GM12878 (cell line): ENCODE data around the gene HSPBP1. TPM values are rescaled to one million over a fixed set of nuclear protein-coding genes. Genes with fewer than 3 reads are reported as not detected.
A peak's percentile ranks its signal among the peaks of the same experiment; 100 is the strongest.

ENCODE experiments used
- CREB1 ChIP-seq: IDR thresholded peaks from 2 replicates; pipeline ENCODE4 v1.6.1; 2012; ENCODE audit warnings: low read depth, mild to moderate bottlenecking, inconsistent platforms
- EED ChIP-seq: sonication (generic); IDR thresholded peaks from 2 replicates; pipeline ENCODE4 v1.6.1; 2016; ENCODE audit warnings: antibody characterized with exemption, low read depth
- EP300 ChIP-seq, 2 experiments: fragments of 150-350 bp in 1 of 2; IDR thresholded peaks; 2 replicates each; pipeline ENCODE4 v1.6.1; 2011 to 2012; ENCODE audit warnings: low read depth in 2 of 2, low read length in 2 of 2, borderline replicate concordance in 1 of 2, improper control_type of control experiment in 1 of 2, inconsistent platforms in 1 of 2; ENCODE audit not compliant: control insufficient read depth in 1 of 2
- polyA plus RNA-seq, 11 experiments: library from polyadenylated mRNA; depleted of rRNA in 4 of 11; unstranded in 6 of 11; stranded (reverse) in 5 of 11; fragments of >200 nt; fragmentation: Nextera tagmentation in 4 of 11; fragmentation: Illumina TruSeq in 1 of 11; extraction: Ambion mirVana in 4 of 11; extraction: Trizol in 1 of 11; gene quantifications; 1 replicate in 1 of 11; 2 replicates in 10 of 11; pipeline versions ENCODE4 v1.2.1 to v1.2.3, GENCODE V29; 2011 to 2016; ENCODE audit warnings: inconsistent platforms in 2 of 11, missing spikeins in 2 of 11, low read depth in 1 of 11
- total RNA-seq, 4 experiments: library from RNA; depleted of rRNA in 3 of 4; stranded (reverse); fragments of >200 nt in 3 of 4; fragmentation: Illumina TruSeq in 1 of 4; extraction: Trizol in 1 of 4; gene quantifications; 2 replicates each; pipeline versions ENCODE4 v1.2.1 to v1.2.3, GENCODE V29; 2013 to 2021
- TF ChIP-seq, protein P1 (sequence below), 3 experiments: IDR thresholded peaks in 2 of 3; conservative IDR thresholded peaks in 1 of 3; 2 replicates each; pipeline ENCODE4 v1.5.1; 2011; ENCODE audit warnings: low read depth in 3 of 3, low read length in 3 of 3, mild to moderate bottlenecking in 3 of 3, control low read depth in 2 of 3, moderate library complexity in 2 of 3, inconsistent platforms in 1 of 3, mixed read lengths in 1 of 3; ENCODE audit not compliant: control insufficient read depth in 2 of 3, insufficient read depth in 1 of 3; ENCODE audit errors: extremely low read depth in 1 of 3
- TF ChIP-seq, protein P2 (sequence below): IDR thresholded peaks from 2 replicates; pipeline ENCODE4 v1.6.1; 2011; ENCODE audit warnings: borderline replicate concordance, low read depth, mild to moderate bottlenecking, moderate library complexity, low read length; ENCODE audit not compliant: insufficient read depth, poor library complexity, severe bottlenecking

Gene HSPBP1
- total and polyA plus RNA-seq, 10 of the 15 experiments (the other 5 are each of a cell fraction or from before 2014, with no cell fraction given), result 0.18 to 83.3 (median 23.0) TPM

DNA sequence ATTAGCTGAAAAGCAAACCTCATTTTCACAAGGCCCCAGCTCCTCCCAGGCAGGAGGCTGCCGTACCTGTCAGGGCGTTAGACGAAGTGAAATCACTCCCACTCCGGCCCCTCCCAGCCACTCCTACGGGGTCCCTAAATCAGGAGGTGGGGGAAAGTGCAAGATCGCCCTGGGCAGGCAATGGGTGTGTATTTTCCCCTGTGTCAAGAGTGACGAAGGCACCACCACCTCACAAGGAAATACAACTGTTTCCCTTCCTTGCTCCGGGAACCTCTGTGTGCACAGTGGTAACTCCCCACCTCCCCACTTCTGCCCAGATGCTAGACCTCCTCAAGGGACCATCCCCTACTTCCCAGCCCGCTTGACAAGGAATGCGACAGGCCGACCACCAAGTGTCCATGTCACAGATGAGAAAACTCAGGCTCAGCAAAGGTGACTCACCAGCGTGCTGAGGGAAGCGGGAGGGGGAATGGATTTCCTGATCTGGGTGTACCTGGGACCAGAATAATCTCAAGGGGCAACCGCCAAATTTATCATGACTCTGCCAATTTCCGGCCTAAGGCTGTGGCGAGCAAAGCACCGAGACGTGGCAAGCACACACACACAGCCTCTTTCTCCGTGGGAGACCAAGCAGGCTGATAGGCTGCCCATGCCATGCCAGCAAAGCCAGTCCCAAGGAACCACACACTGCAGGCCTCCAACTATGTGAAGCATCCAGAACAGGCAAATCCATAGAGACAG, 28.4 kb downstream of the HSPBP1 start (continued):
- TF ChIP-seq, protein P1, sequence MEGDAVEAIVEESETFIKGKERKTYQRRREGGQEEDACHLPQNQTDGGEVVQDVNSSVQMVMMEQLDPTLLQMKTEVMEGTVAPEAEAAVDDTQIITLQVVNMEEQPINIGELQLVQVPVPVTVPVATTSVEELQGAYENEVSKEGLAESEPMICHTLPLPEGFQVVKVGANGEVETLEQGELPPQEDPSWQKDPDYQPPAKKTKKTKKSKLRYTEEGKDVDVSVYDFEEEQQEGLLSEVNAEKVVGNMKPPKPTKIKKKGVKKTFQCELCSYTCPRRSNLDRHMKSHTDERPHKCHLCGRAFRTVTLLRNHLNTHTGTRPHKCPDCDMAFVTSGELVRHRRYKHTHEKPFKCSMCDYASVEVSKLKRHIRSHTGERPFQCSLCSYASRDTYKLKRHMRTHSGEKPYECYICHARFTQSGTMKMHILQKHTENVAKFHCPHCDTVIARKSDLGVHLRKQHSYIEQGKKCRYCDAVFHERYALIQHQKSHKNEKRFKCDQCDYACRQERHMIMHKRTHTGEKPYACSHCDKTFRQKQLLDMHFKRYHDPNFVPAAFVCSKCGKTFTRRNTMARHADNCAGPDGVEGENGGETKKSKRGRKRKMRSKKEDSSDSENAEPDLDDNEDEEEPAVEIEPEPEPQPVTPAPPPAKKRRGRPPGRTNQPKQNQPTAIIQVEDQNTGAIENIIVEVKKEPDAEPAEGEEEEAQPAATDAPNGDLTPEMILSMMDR (IDR thresholded peaks at IDR 0.05 in 2 of 3, conservative IDR thresholded peaks at IDR 0.05 in 1 of 3; ENCODE audit: control insufficient read depth in 2 of 3, extremely low read depth in 1 of 3, insufficient read depth in 1 of 3, low read depth in 3 of 3, low read length in 3 of 3), result no peak
- TF ChIP-seq, protein P2, sequence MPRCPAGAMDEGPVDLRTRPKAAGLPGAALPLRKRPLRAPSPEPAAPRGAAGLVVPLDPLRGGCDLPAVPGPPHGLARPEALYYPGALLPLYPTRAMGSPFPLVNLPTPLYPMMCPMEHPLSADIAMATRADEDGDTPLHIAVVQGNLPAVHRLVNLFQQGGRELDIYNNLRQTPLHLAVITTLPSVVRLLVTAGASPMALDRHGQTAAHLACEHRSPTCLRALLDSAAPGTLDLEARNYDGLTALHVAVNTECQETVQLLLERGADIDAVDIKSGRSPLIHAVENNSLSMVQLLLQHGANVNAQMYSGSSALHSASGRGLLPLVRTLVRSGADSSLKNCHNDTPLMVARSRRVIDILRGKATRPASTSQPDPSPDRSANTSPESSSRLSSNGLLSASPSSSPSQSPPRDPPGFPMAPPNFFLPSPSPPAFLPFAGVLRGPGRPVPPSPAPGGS, result peak; percentile 46
- no peak for TF ChIP-seq CREB1
- no peak for TF ChIP-seq EP300 (IDR thresholded peaks at IDR 0.05; ENCODE audit: borderline replicate concordance in 1 of 2, control insufficient read depth in 1 of 2, low read depth in 2 of 2, low read length in 2 of 2)
- peak; percentile 44; the same call in 1 of the 2 replicates for TF ChIP-seq EED
